Endothelial cell (in vitro differentiated cells): ENCODE results near the gene LRRC26. TPM values are rescaled to one million over a fixed set of nuclear protein-coding genes. Genes with fewer than 3 reads are reported as not detected.
A peak's percentile ranks its signal among the peaks of the same experiment; 100 is the strongest.

Experiments
- DNase-seq: peaks from one replicate; pipeline ENCODE4 v3.0.0; 2021; ENCODE audit warnings: low spot score
- H3K27ac Mint-ChIP-seq: one replicate; pipeline ENCODE4 v1.8.0; 2021; ENCODE audit warnings: mixed read lengths, inconsistent platforms; ENCODE audit not compliant: unreplicated experiment
- H3K27me3 Mint-ChIP-seq: one replicate; pipeline ENCODE4 v1.8.0; 2021; ENCODE audit warnings: mild to moderate bottlenecking, moderate library complexity, mixed read lengths, inconsistent platforms; ENCODE audit not compliant: unreplicated experiment
- H3K36me3 Mint-ChIP-seq: one replicate; pipeline ENCODE4 v1.8.0; 2021; ENCODE audit warnings: mild to moderate bottlenecking, low read depth, mixed read lengths, inconsistent platforms; ENCODE audit not compliant: unreplicated experiment
- H3K4me1 Mint-ChIP-seq: one replicate; pipeline ENCODE4 v1.8.0; 2021; ENCODE audit warnings: mild to moderate bottlenecking, mixed read lengths, inconsistent platforms; ENCODE audit not compliant: unreplicated experiment
- H3K4me3 Mint-ChIP-seq: one replicate; pipeline ENCODE4 v1.8.0; 2021; ENCODE audit warnings: mild to moderate bottlenecking, mixed read lengths, inconsistent platforms; ENCODE audit not compliant: unreplicated experiment
- H3K9me3 Mint-ChIP-seq: one replicate; pipeline ENCODE4 v1.8.0; 2021; ENCODE audit warnings: mixed read lengths, inconsistent platforms; ENCODE audit not compliant: unreplicated experiment
- total RNA-seq: library from RNA; stranded (reverse); fragmentation: NEBNext Ultra II Directional; extraction: Animal tissue kit (Norgen Biotek cat#: 25700); gene quantifications from one replicate; pipeline ENCODE4 v1.2.1, GENCODE V29; 2021; ENCODE audit not compliant: unreplicated experiment
- TF ChIP-seq, protein P1 (sequence below): fragments of 200-600 bp; sonication (generic); IDR thresholded peaks from one replicate; pipeline ENCODE4 v1.5.0; 2021; ENCODE audit warnings: antibody characterized with exemption; ENCODE audit not compliant: unreplicated experiment

The LRRC26 gene
- total RNA-seq, 1 donor from 2014 or later, result not detected

DNA sequence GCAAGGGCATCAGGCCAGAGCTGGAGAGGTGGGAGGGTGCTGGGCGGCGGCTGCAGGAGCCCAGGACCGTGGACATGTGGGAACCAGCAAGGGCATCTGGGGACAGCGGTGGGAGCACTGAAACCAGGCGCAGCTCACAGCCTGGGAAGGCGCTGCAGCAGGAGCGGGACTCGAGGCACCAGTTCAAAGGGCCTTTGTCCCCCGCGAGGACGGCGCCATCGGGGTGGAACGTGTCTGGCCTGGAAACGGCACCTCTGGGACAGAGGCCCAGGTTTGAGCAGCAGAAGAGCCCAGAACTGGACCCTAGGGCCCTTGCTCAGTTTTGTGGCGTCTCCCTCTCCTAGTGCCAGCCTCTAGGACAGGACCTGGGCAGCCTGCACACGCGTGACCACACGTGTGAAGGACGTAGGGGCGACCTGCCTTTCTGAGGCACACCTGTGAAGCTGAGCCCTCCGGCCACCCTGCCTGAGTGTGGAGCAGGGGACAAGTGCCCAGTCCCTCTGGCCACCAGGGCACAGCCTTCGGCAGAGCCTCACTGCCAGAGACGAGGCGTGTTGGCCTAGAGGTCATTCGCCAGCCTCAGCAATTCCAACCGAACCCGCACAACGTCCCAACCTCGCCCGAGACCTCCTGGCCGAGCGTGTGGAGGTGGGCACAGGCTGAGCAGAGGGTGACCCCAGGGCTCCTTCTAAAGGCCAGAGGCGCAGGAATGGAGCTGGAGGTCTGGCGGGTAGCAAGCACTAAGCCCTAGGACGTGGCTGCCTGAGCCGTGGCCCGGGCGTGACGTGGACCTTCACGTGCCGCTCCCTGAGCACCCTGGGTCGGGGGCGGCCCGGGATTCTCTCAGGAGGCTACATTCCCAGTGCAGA is 4.2 kb upstream of the LRRC26 start:
- Mint-ChIP-seq H3K4me3 (no peak overlapping the region), H3K36me3 (peaks cover 8% of the 10 kb centered on the region), H3K27me3 (peaks cover 15% of the 10 kb centered on the region), H3K4me1 (no peaks in the 10 kb centered on the region), H3K27ac (no peak overlapping the region), H3K9me3 (no peaks in the 10 kb centered on the region)
- DNase-seq, result no peak
- TF ChIP-seq, protein P1, sequence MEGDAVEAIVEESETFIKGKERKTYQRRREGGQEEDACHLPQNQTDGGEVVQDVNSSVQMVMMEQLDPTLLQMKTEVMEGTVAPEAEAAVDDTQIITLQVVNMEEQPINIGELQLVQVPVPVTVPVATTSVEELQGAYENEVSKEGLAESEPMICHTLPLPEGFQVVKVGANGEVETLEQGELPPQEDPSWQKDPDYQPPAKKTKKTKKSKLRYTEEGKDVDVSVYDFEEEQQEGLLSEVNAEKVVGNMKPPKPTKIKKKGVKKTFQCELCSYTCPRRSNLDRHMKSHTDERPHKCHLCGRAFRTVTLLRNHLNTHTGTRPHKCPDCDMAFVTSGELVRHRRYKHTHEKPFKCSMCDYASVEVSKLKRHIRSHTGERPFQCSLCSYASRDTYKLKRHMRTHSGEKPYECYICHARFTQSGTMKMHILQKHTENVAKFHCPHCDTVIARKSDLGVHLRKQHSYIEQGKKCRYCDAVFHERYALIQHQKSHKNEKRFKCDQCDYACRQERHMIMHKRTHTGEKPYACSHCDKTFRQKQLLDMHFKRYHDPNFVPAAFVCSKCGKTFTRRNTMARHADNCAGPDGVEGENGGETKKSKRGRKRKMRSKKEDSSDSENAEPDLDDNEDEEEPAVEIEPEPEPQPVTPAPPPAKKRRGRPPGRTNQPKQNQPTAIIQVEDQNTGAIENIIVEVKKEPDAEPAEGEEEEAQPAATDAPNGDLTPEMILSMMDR, result no peak

DNA sequence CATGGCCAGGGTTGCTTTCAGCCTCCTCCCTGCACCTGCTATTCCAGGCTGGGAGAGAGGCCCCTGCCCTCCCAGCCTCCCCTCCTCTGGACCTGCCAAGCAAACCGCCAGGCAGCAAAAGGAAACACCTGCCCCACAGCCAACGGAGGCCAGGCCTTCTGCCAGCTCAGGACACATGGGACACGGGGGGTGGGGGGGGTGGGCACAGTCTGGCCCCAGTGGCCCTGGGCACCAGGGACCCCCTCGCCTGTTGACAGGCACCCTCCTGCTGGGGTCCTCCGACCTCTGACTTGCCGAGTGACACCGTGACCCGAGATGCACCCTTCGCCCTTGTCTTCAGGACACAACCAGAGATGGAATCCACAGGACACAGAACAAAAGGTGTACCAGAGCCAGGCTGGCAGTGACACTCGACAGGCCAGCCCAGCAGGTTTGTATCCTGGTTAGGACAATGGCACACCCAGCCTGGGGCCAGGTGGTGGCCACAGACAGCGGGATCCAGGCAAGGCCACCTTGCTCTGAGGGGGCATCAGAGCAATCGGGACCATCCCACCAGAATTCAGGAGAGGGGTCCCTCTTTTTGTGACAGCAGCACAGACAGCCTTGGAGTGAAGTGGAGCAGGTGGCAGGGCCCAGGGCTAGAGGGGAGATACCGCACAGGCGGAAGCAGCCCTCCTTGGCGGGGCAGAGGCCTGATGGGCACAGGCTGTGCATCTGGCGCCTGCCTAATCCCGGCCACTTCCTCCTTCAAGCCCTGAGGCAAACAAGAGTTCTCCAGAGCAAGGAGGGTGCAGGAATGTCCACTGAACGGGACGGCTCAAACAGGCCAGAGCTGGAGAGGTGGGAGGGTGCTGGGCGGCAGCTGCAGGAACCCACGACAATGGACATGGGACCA is 3.3 kb upstream of the LRRC26 start:
- Mint-ChIP-seq H3K4me3 (peak overlapping the region; percentile 25), H3K27ac (no peak overlapping the region), H3K4me1 (no peaks in the 10 kb centered on the region), H3K27me3 (peaks cover 16% of the 10 kb centered on the region), H3K9me3 (no peaks in the 10 kb centered on the region), H3K36me3 (peaks cover 8% of the 10 kb centered on the region)
- no peak for DNase-seq
- TF ChIP-seq, protein P1, result no peak

DNA sequence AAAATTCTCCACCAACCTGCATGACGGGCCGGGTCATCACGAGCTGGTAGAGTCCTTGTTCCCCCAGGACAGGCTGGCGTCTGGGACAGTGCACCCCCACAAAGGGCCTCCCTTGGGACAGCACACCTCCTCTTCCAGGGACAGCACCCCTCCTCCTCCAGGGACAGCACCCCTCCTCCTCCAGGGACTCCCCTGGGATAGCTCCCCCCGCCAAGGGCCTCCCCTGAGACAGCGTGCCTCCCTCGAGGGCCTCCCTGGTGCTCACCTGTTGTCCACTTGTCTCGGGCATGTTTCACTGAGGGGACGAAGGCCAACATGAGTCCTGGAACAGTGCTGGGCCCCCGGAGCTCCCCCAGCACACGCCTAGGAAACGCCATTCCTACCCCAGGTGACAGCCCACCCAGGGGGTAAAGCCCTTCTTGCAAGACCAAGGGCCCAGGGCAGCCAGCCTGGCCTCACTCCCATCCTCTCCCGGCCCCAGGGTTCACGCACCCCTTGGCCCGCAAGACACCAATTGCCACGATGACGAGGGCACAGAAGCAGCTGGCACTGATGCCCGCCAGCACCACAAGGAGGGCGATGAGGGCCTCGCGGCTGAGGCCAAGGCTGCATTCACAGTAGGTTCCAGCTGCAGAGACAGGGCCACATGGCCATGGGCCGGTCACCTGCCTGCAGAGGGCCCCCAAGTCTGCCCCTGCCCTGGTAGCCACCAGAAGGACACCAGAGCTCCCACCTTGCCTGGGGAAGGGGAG is 1.5 kb upstream of the LRRC26 start:
- Mint-ChIP-seq H3K4me1 (no peaks in the 10 kb centered on the region), H3K36me3 (no peaks in the 10 kb centered on the region), H3K27ac (no peak overlapping the region), H3K27me3 (peaks cover 15% of the 10 kb centered on the region), H3K9me3 (no peaks in the 10 kb centered on the region), H3K4me3 (no peak overlapping the region)
- TF ChIP-seq, protein P1, result no peak
- no peak for DNase-seq

DNA sequence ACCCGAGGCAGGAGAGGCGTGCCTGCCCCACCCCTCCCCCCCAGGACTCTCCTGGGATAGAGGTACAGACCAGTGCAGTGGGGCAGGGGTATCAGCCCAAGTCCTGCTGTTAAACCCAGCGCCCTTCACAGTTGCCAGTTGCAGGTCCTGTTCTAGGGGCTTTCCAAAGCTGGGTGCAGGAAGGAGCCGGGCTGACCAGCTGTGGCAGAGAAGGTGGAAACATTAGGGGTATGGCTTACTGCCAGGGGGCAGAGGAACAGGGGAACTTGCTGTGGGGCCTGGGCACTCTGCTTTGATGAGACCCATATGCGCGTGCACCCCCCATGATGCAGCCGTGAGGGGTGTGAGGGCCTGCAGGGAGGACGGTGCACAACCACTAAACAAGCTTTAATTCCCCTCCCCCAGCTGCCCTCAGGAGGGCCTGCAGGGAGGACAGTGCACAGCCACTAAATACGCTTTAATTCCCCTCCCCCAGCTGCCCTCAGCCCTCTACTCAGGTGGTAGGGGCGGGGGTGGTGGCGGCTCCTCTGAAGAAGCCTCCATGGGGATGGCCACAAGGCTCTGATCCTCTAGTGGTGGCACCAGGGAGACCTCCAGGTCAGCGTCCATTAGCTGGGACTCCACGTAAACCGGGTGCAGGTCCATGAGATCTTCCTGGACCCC is 766 bp upstream of the LRRC26 start:
- H3K36me3 Mint-ChIP-seq, result no peaks in the 10 kb centered on the region
- TF ChIP-seq, protein P1, result no peak
- DNase-seq, result no peak
- H3K4me1 Mint-ChIP-seq, result no peaks in the 10 kb centered on the region
- peaks cover 12% of the 10 kb centered on the region for H3K27me3 Mint-ChIP-seq
- H3K4me3 Mint-ChIP-seq, result no peak overlapping the region
- H3K9me3 Mint-ChIP-seq, result no peaks in the 10 kb centered on the region
- H3K27ac Mint-ChIP-seq, result no peak overlapping the region
